GM19395 (cell line): ENCODE results near the gene YIF1B.
"Not testable (repeated sequence)": the region's sequence is repeated elsewhere in the genome, so short reads cannot be mapped to it uniquely, and the experiment has no call there.

ENCODE experiments used
- ATAC-seq: cut with Tn5 transposase; IDR thresholded peaks from one replicate; pipeline ENCODE4 v1.9.1; 2021; ENCODE audit warnings: mild to moderate bottlenecking, moderate library complexity; ENCODE audit not compliant: unreplicated experiment

YIF1B gene

GRCh38 chr19:38277969-38278680 is 37.6 kb downstream of the YIF1B start:
- no peak for ATAC-seq

- no peak for ATAC-seq
Measured at GRCh38 chr19:38277549-38277948, 38.2 kb downstream of the YIF1B start.

GRCh38 chr19:38276942-38277517 is 38.7 kb downstream of the YIF1B start:
- no peak for ATAC-seq

GRCh38 chr19:38274739-38275138 is 41.0 kb downstream of the YIF1B start:
- ATAC-seq: no peak

GRCh38 chr19:38273499-38273898 is 42.2 kb downstream of the YIF1B start:
- no peak for ATAC-seq

- no peak for ATAC-seq
Measured at GRCh38 chr19:38270587-38271167, 45.1 kb downstream of the YIF1B start.

GRCh38 chr19:38268539-38268938 is 47.2 kb downstream of the YIF1B start:
- no peak for ATAC-seq

- no peak for ATAC-seq
Measured at GRCh38 chr19:38267761-38268483, 47.8 kb downstream of the YIF1B start.

GRCh38 chr19:38266981-38267597 is 48.7 kb downstream of the YIF1B start:
- ATAC-seq: no peak

GRCh38 chr19:38265921-38266429 is 49.8 kb downstream of the YIF1B start:
- no peak for ATAC-seq

- no peak for ATAC-seq
Measured at GRCh38 chr19:38265213-38265861, 50.4 kb downstream of the YIF1B start.

- no peak for ATAC-seq
Measured at GRCh38 chr19:38264486-38265212, 51.1 kb downstream of the YIF1B start, which contains the start of gene SPINT2. TSS of gene SPINT2 (plus strand) at chr19:38264573. CDS start at chr19:38264893, 320 bp downstream.

- ATAC-seq: no peak
Measured at GRCh38 chr19:38263689-38264485, 51.9 kb downstream of the YIF1B start.

- ATAC-seq: no peak
Measured at GRCh38 chr19:38262585-38263268, 53.0 kb downstream of the YIF1B start.

- ATAC-seq: not testable (repeated sequence)
Measured at GRCh38 chr19:38261942-38262341, 53.8 kb downstream of the YIF1B start.

GRCh38 chr19:38255383-38256014 is 60.2 kb downstream of the YIF1B start:
- ATAC-seq: no peak

- ATAC-seq: no peak
Measured at GRCh38 chr19:38253788-38254187, 62.0 kb downstream of the YIF1B start.
